D341Med (cell line): ENCODE data around the gene GLUD1.
"Not testable (repeated sequence)": the region's sequence is repeated elsewhere in the genome, so short reads cannot be mapped to it uniquely, and the experiment has no call there.

Source experiments
- DNase-seq: peaks from one replicate; pipeline ENCODE4 v3.0.0; 2012; ENCODE audit warnings: low spot score

Gene GLUD1

GRCh38 chr10:87090779-87091178, 3.9 kb downstream of the GLUD1 start:
- no peak for DNase-seq

DNA sequence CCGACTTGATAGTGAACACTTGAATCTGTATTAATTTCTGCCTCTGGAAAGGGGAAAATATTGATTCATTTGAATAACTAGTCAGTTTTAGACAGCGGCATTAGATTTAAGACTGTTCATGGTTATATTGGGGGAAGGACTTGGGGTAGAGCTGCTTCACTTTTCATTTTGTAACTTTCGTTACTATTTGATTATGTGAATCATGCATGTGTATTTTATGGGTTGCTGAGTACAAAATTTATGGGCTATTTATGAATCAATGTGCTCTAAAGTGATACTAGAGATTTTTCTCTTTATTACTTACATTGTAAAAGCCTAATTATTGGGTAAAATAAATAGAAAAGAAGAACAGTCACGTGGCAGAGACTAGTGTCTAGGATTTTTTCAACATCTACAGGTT, 4.9 kb downstream of the GLUD1 start:
- no peak for DNase-seq

GRCh38 chr10:87085537-87085936, 9.1 kb downstream of the GLUD1 start:
- DNase-seq, result no peak

DNA sequence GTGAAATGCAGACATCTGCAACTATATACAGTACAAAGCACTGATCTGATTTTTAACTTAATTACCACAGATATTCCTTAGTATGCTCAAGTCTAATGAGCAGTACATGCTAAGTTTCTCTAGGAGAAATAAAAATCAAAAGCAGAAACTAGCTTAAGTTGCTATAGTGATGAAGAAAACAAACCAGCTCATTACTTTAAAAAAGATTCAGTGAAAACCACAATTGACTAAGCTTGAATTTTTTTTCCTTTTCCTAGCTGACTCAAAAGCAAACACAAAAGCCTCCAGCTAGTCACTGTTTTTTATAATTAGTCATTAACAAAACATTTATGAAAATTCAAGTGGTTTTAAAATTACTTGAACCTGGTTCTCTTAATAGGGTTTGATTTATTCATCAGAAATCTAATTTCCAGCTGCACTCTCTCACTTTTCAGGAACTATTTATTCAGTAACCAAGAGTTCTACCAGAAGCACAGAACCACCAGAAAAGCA, 10.3 kb downstream of the GLUD1 start:
- not testable (repeated sequence) for DNase-seq

DNA sequence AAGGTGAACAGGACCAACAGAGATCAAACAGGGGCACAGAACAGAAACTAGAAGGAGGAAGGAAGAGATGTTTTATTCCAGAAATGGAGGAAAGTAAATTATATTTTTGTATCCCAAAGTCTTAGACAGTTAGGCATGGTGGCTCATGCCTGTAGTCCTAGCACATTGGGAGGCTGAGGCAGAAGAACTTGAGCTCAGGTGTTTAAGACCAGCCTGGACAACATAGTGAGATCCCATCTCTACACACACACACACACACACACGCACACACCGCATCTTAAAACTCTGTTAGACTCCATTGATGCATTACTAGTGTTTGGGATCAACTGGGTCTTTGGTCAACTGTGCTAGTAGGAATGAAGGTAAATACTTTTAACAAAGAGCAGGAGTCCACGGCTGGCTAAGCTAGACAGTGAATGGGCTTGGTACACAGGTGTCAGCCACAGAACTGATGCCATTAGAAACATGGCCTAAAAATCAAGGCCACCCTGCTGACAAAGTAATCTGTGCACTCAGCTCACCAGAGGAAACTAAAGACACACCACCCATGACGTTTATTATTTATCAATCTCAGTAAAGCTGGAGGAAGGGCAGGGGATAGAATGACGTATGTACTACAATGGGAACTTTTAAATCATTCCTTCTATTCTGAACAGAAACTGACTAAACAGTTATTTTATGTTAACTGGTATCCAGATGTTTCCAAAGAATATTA, 10.9 kb downstream of the GLUD1 start:
- DNase-seq, result not testable (repeated sequence)

DNA sequence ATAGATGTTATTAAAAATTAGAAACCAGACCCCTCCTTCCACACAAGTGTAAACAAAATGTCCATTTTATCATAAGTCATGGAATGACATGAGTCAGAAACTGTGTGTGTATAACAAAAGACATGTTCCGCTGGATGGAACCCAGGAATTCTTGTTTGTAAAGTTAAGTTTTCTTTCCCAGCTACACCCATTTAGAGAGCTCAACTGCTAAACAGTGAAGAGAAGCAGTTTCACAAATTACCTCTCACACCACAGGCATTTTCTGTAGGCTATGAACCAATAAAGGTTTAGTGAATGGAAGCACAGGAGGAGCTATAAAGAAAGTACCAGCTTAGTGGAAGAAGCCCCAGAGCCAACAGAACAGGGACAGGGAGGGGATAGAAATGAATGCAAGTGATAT, 12.4 kb downstream of the GLUD1 start:
- not testable (repeated sequence) for DNase-seq

GRCh38 chr10:87081574-87081973, 13.1 kb downstream of the GLUD1 start:
- not testable (repeated sequence) for DNase-seq

- not testable (repeated sequence) for DNase-seq
Measured at GRCh38 chr10:87080621-87081020, 14.0 kb downstream of the GLUD1 start.

GRCh38 chr10:87079106-87079836, 15.4 kb downstream of the GLUD1 start:
- DNase-seq, result no peak

DNA sequence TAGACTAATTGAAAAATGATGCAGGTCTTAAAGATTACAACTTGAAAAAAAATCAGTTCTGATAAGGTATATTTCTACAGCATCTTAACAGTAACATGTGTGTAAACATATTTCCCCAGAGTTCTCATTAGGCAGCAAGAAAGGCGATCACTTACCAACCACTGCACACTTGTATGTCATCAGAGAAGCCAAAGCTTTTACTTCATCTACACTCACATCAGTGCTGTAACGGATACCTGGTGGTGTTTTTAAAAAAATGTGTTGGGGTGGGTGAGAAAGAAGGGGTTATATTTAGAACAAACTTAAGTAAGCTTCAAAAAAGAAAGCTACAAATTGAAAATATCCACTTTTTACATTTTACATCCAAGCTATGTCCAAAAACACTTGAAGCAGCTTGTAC, 18.2 kb downstream of the GLUD1 start:
- DNase-seq, result not testable (repeated sequence)

DNA sequence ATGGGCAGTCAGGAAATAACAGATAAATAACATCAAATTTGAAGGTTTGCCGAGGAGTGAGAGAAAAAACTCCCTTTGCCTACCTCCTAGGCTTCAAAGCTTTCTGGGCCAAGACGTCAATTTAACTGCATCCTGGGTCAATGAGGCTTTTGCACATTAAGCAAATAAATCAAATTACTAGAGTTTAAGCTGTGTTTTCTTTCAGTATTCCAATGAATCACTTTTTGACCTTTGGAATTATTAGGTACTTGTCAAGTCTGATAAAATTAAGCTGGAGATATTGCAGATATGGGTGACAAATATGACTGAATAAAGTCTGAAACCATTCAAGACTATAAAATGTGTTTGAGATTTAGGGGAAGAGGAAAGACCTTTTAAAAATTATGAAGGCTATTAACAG, 22.2 kb downstream of the GLUD1 start:
- no peak for DNase-seq

DNA sequence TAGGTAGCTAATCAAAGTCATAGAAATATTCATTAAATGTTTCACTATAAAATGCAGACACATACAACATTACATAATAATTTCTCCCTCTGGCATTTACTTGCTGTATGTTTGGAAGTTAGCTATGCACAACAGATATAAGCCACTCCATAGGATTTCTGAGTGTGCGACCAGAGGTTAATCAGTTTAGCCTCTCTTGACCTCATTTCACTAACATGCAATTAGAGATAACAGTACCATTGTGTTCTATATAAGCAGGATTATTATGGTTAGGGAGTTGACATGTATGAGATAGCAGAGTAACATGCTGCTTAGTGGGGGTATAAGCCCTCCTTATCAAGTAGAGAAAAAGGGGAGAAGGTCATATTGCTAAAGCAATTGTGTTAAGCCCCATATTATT, 26.4 kb downstream of the GLUD1 start:
- DNase-seq, result no peak

- no peak for DNase-seq
Measured at GRCh38 chr10:87066865-87067264, 27.8 kb downstream of the GLUD1 start.

- no peak for DNase-seq
Measured at GRCh38 chr10:87066178-87066577, 28.5 kb downstream of the GLUD1 start.

- DNase-seq, result no peak
Measured at GRCh38 chr10:87064651-87065050, 30.0 kb downstream of the GLUD1 start.

GRCh38 chr10:87060280-87060928, 34.2 kb downstream of the GLUD1 start:
- no peak for DNase-seq

GRCh38 chr10:87059401-87059800, 35.2 kb downstream of the GLUD1 start:
- no peak for DNase-seq

GRCh38 chr10:87058171-87058570, 36.5 kb downstream of the GLUD1 start:
- no peak for DNase-seq

- DNase-seq, result peak; percentile 76
Measured at GRCh38 chr10:87054373-87055295, 40.0 kb downstream of the GLUD1 start.

DNA sequence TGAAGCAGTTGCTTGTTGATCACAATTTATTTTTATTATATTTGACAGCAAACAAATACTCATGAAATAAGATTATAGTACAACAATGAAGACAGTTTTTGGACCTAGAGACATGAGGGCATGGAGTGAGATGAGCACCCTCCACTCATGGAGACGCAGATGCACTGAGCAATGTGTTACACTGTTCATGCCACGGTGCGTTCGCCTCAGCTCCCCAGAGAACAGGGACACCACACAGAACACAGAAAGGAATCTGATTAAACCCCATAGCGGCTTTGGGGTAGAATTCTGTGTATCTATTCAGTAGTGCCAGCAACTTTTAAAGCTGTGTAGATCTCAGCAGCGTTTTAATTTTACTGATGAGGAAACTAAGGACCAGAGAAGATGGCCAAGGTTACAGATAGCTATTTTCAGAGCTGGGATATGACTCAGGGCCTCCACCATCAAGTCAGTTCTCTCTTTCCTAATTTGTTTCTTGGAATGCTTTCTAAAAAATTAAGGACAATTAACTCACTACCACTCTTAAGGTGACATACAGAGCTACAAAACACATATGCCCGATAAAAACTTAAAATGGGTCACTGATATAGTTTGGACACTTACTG, 41.0 kb downstream of the GLUD1 start:
- no peak for DNase-seq

DNA sequence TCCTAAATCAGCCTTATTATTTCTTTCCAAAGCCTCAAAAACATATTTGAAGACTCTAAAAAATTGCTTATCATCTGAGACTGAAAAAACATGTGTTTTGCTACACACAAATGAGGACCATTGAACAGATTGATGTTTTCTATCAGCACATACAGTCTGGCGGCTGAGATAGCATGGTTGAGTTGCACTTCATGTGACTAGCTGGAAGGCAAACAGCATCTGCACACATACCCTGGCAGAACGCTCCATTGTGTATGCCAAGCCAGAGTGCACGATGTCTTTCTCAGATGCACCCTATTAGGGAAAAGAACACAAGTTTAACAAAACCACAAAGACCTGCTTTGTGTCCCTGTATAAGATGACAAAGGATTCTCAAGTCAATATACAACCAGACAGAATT, 41.5 kb downstream of the GLUD1 start:
- no peak for DNase-seq
